Activated T-helper 1 cell treated with anti-CD3 and anti-CD28 coated beads, Interleukin-12 subunit alpha, Interleukin-12 subunit beta, Interleukin-2, Interleukin-4 antibody, amounts not matched to agents 30 ng/mL and 10 ng/mL and 1 ng/mL, durations not matched to agents 14 hours and 24 hours and 36 hours (primary cell): ENCODE measurements around the gene NTF3. TPM values are rescaled to one million over a fixed set of nuclear protein-coding genes. Genes with fewer than 3 reads are reported as not detected.

Experiments used
- DNase-seq: peaks from one replicate; pipeline ENCODE4 v3.0.0; 2021; ENCODE audit warnings: low spot score
- H3K27ac Mint-ChIP-seq: one replicate; pipeline ENCODE4 v1.8.0; 2021; ENCODE audit warnings: mild to moderate bottlenecking, mixed read lengths
- H3K27me3 Mint-ChIP-seq: one replicate; pipeline ENCODE4 v1.8.0; 2022; ENCODE audit warnings: mild to moderate bottlenecking, moderate library complexity, mixed read lengths; ENCODE audit not compliant: insufficient read depth
- H3K36me3 Mint-ChIP-seq: one replicate; pipeline ENCODE4 v1.8.0; 2021; ENCODE audit warnings: low read depth, mixed read lengths
- H3K4me1 Mint-ChIP-seq: one replicate; pipeline ENCODE4 v1.8.0; 2021; ENCODE audit warnings: low read depth, mixed read lengths
- H3K4me3 Mint-ChIP-seq: one replicate; pipeline ENCODE4 v1.8.0; 2021; ENCODE audit warnings: mild to moderate bottlenecking, moderate library complexity, mixed read lengths
- H3K9me3 Mint-ChIP-seq: one replicate; pipeline ENCODE4 v1.8.0; 2021; ENCODE audit warnings: mixed read lengths
- intact Hi-C: fragments of 100-400 bp; cut with micrococcal nuclease; formaldehyde crosslinking; loops from one replicate; pipeline ENCODE4 v1.15.1; 2024
- total RNA-seq: library from RNA; stranded (reverse); gene quantifications from 2 replicates; pipeline ENCODE4 v1.2.3, GENCODE V29; 2022

NTF3 gene
- total RNA-seq, 1 donor from 2014 or later: not detected

- DNase-seq: no peak
- H3K4me1 Mint-ChIP-seq: no peaks in the 10 kb centered on the region
- H3K9me3 Mint-ChIP-seq: no peaks in the 10 kb centered on the region
- H3K27ac Mint-ChIP-seq: no peak overlapping the region
- intact Hi-C loops: no loop called here
- H3K36me3 Mint-ChIP-seq: no peaks in the 10 kb centered on the region
- no peaks in the 10 kb centered on the region for H3K27me3 Mint-ChIP-seq
- H3K4me3 Mint-ChIP-seq: no peak overlapping the region
Observed at GRCh38 chr12:5489017-5489416, 57.1 kb downstream of the NTF3 start.

GRCh38 chr12:5489760-5490406 lies 58.0 kb downstream of the NTF3 start:
- DNase-seq: no peak
- H3K27me3 Mint-ChIP-seq: no peaks in the 10 kb centered on the region
- intact Hi-C loops: no loop called here
- no peak overlapping the region for H3K4me3 Mint-ChIP-seq
- H3K4me1 Mint-ChIP-seq: no peaks in the 10 kb centered on the region
- H3K9me3 Mint-ChIP-seq: no peaks in the 10 kb centered on the region
- no peak overlapping the region for H3K27ac Mint-ChIP-seq
- no peaks in the 10 kb centered on the region for H3K36me3 Mint-ChIP-seq

- Mint-ChIP-seq H3K27me3 (no peaks in the 10 kb centered on the region), H3K4me3 (no peak overlapping the region), H3K9me3 (no peaks in the 10 kb centered on the region)
Observed at GRCh38 chr12:5492562-5492961, 60.7 kb downstream of the NTF3 start.

GRCh38 chr12:5493018-5493417 lies 61.1 kb downstream of the NTF3 start:
- no peak for DNase-seq
- Mint-ChIP-seq H3K27me3 (no peaks in the 10 kb centered on the region), H3K4me3 (no peak overlapping the region), H3K36me3 (no peaks in the 10 kb centered on the region), H3K4me1 (no peaks in the 10 kb centered on the region), H3K27ac (no peak overlapping the region), H3K9me3 (no peaks in the 10 kb centered on the region)
- intact Hi-C loops: no loop called here

More at GRCh38 chr12:5492562-5492961, 60.7 kb downstream of the NTF3 start:
- Mint-ChIP-seq H3K4me1 (no peaks in the 10 kb centered on the region), H3K36me3 (no peaks in the 10 kb centered on the region), H3K27ac (no peak overlapping the region)
- DNase-seq: no peak
- intact Hi-C loops: no loop called here

GRCh38 chr12:5494343-5494742 lies 62.4 kb downstream of the NTF3 start:
- Mint-ChIP-seq H3K27ac (no peak overlapping the region), H3K4me1 (no peaks in the 10 kb centered on the region), H3K9me3 (no peaks in the 10 kb centered on the region), H3K36me3 (no peaks in the 10 kb centered on the region), H3K4me3 (no peak overlapping the region), H3K27me3 (no peaks in the 10 kb centered on the region)
- DNase-seq: no peak
- intact Hi-C loops: no loop called here

- Mint-ChIP-seq H3K9me3 (no peaks in the 10 kb centered on the region), H3K27me3 (no peaks in the 10 kb centered on the region), H3K36me3 (no peaks in the 10 kb centered on the region), H3K27ac (no peak overlapping the region), H3K4me3 (no peak overlapping the region), H3K4me1 (no peaks in the 10 kb centered on the region)
- DNase-seq: no peak
- intact Hi-C loops: no loop called here
Observed at GRCh38 chr12:5497329-5498053, 65.6 kb downstream of the NTF3 start.

- no peak overlapping the region for H3K4me3 Mint-ChIP-seq
- no peaks in the 10 kb centered on the region for H3K4me1 Mint-ChIP-seq
- H3K27ac Mint-ChIP-seq: no peak overlapping the region
- no peak for DNase-seq
- intact Hi-C loops: no loop called here
- no peaks in the 10 kb centered on the region for H3K9me3 Mint-ChIP-seq
- no peaks in the 10 kb centered on the region for H3K36me3 Mint-ChIP-seq
- no peaks in the 10 kb centered on the region for H3K27me3 Mint-ChIP-seq
Observed at GRCh38 chr12:5498076-5498475, 66.2 kb downstream of the NTF3 start.

- DNase-seq: no peak
- Mint-ChIP-seq H3K27ac (no peak overlapping the region), H3K27me3 (no peaks in the 10 kb centered on the region), H3K9me3 (no peaks in the 10 kb centered on the region), H3K4me3 (no peak overlapping the region), H3K36me3 (no peaks in the 10 kb centered on the region), H3K4me1 (no peaks in the 10 kb centered on the region)
- intact Hi-C loops: no loop called here
Observed at GRCh38 chr12:5498806-5499205, 66.9 kb downstream of the NTF3 start.

- no peaks in the 10 kb centered on the region for H3K36me3 Mint-ChIP-seq
Observed at GRCh38 chr12:5499566-5500330, 67.8 kb downstream of the NTF3 start.

GRCh38 chr12:5500331-5500659 lies 68.4 kb downstream of the NTF3 start:
- Mint-ChIP-seq H3K36me3 (no peaks in the 10 kb centered on the region), H3K27me3 (peaks cover 2% of the 10 kb centered on the region), H3K27ac (no peak overlapping the region), H3K4me1 (no peaks in the 10 kb centered on the region), H3K9me3 (no peaks in the 10 kb centered on the region), H3K4me3 (no peak overlapping the region)
- intact Hi-C loops: no loop called here
- DNase-seq: no peak

More at GRCh38 chr12:5499566-5500330, 67.8 kb downstream of the NTF3 start:
- Mint-ChIP-seq H3K4me3 (no peak overlapping the region), H3K27me3 (no peaks in the 10 kb centered on the region), H3K9me3 (no peaks in the 10 kb centered on the region), H3K27ac (no peak overlapping the region), H3K4me1 (no peaks in the 10 kb centered on the region)
- no peak for DNase-seq
- intact Hi-C loops: no loop called here

- Mint-ChIP-seq H3K4me1 (no peaks in the 10 kb centered on the region), H3K4me3 (no peak overlapping the region), H3K27me3 (peaks cover 2% of the 10 kb centered on the region), H3K36me3 (no peaks in the 10 kb centered on the region), H3K27ac (no peak overlapping the region), H3K9me3 (no peaks in the 10 kb centered on the region)
- DNase-seq: no peak
- intact Hi-C loops: no loop called here
Observed at GRCh38 chr12:5503774-5504173, 71.9 kb downstream of the NTF3 start.

- Mint-ChIP-seq H3K4me3 (no peak overlapping the region), H3K9me3 (no peaks in the 10 kb centered on the region), H3K4me1 (no peaks in the 10 kb centered on the region), H3K27me3 (peaks cover 2% of the 10 kb centered on the region), H3K27ac (no peak overlapping the region), H3K36me3 (no peaks in the 10 kb centered on the region)
- intact Hi-C loops: no loop called here
- no peak for DNase-seq
Observed at GRCh38 chr12:5505116-5505515, 73.2 kb downstream of the NTF3 start.

GRCh38 chr12:5505751-5506150 lies 73.8 kb downstream of the NTF3 start:
- H3K27me3 Mint-ChIP-seq: peaks cover 3% of the 10 kb centered on the region
- no peak overlapping the region for H3K4me3 Mint-ChIP-seq
- H3K27ac Mint-ChIP-seq: no peak overlapping the region
- H3K36me3 Mint-ChIP-seq: no peaks in the 10 kb centered on the region
- no peaks in the 10 kb centered on the region for H3K9me3 Mint-ChIP-seq
- no peak for DNase-seq
- H3K4me1 Mint-ChIP-seq: no peaks in the 10 kb centered on the region
- intact Hi-C loops: no loop called here
